Measurements from ENCODE around the gene GGT5. TPM values are rescaled to one million over a fixed set of nuclear protein-coding genes. Genes with fewer than 3 reads are reported as not detected.
"Not testable (repeated sequence)": the region's sequence is repeated elsewhere in the genome, so short reads cannot be mapped to it uniquely, and the experiment has no call there.

The GGT5 gene
- total RNA-seq = 2.6 TPM

GRCh38 chr22:24245030-24245431 is at the start of gene GGT5:
Gene GGT5, minus strand, starts transcription at chr22:24245082. Its CDS starts 357 bp downstream, at chr22:24244725.
- DNase-seq = not testable (repeated sequence)

GRCh38 chr22:24292202-24292830 is 47.4 kb upstream of the GGT5 start:
- not testable (repeated sequence) for DNase-seq

GRCh38 chr22:24291515-24292201 is 46.8 kb upstream of the GGT5 start:
- DNase-seq = no peak

- DNase-seq = no peak
These were observed 45.6 kb upstream of the GGT5 start for GRCh38 chr22:24290459-24290858.

GRCh38 chr22:24289741-24290163 is 44.9 kb upstream of the GGT5 start:
- no peak for DNase-seq

- DNase-seq = peak; percentile 93
These were observed 44.2 kb upstream of the GGT5 start for GRCh38 chr22:24289114-24289513.

GRCh38 chr22:24287801-24288200 is 42.9 kb upstream of the GGT5 start:
- DNase-seq = not testable (repeated sequence)

GRCh38 chr22:24287212-24287611 is 42.3 kb upstream of the GGT5 start:
- DNase-seq = not testable (repeated sequence)

GRCh38 chr22:24285245-24285644 is 40.4 kb upstream of the GGT5 start:
- peak; percentile 83 for DNase-seq

- DNase-seq = no peak
These were observed 39.9 kb upstream of the GGT5 start for GRCh38 chr22:24284747-24285203.

GRCh38 chr22:24282401-24282800 is 37.5 kb upstream of the GGT5 start:
- DNase-seq = no peak

GRCh38 chr22:24280363-24280762 is 35.5 kb upstream of the GGT5 start:
- not testable (repeated sequence) for DNase-seq

- DNase-seq = not testable (repeated sequence)
These were observed 30.0 kb upstream of the GGT5 start for GRCh38 chr22:24274696-24275405.

- DNase-seq = not testable (repeated sequence)
These were observed 29.0 kb upstream of the GGT5 start for GRCh38 chr22:24273906-24274305.

GRCh38 chr22:24273031-24273430 is 28.1 kb upstream of the GGT5 start:
- not testable (repeated sequence) for DNase-seq

- peak; percentile 43 for DNase-seq
These were observed 26.5 kb upstream of the GGT5 start for GRCh38 chr22:24271386-24271854.

- DNase-seq = peak; percentile 91
These were observed 25.9 kb upstream of the GGT5 start, which contains the start of gene SPECC1L for GRCh38 chr22:24270556-24271385. Gene SPECC1L, plus strand, starts transcription at chr22:24270831. Its CDS starts 31,401 bp downstream, at chr22:24302232.

- not testable (repeated sequence) for DNase-seq
These were observed 21.6 kb upstream of the GGT5 start for GRCh38 chr22:24266495-24266894.

GRCh38 chr22:24265734-24266133 is 20.9 kb upstream of the GGT5 start:
- DNase-seq = no peak

- not testable (repeated sequence) for DNase-seq
These were observed 19.5 kb upstream of the GGT5 start for GRCh38 chr22:24264329-24264896.

- DNase-seq = not testable (repeated sequence)
These were observed 18.6 kb upstream of the GGT5 start for GRCh38 chr22:24263479-24263878.

Data from skin of body (tissue), 2 donors.